HG03135 (cell line): ENCODE results near the gene GH1.
"Not testable (repeated sequence)": the region's sequence is repeated elsewhere in the genome, so short reads cannot be mapped to it uniquely, and the experiment has no call there.

Source experiments
- ATAC-seq: cut with Tn5 transposase; IDR thresholded peaks from one replicate; pipeline ENCODE4 v1.9.1; 2021; ENCODE audit warnings: mild to moderate bottlenecking, moderate library complexity; ENCODE audit not compliant: unreplicated experiment

The GH1 gene

GRCh38 chr17:63898899-63899798 lies 19.5 kb downstream of the GH1 start:
- ATAC-seq: not testable (repeated sequence)

- ATAC-seq: not testable (repeated sequence)
These were observed 21.9 kb downstream of the GH1 start, which contains the start of gene CSH1 for GRCh38 chr17:63896524-63897354. CSH1 (minus strand) TSS chr17:63896574; CDS start chr17:63896511, 63 bp downstream.

GRCh38 chr17:63894821-63895220 lies 23.8 kb downstream of the GH1 start:
- ATAC-seq: not testable (repeated sequence)

- not testable (repeated sequence) for ATAC-seq
These were observed 24.6 kb downstream of the GH1 start for GRCh38 chr17:63894021-63894420.

GRCh38 chr17:63892316-63893037 lies 26.2 kb downstream of the GH1 start:
- ATAC-seq: not testable (repeated sequence)

GRCh38 chr17:63889026-63889848 lies 29.4 kb downstream of the GH1 start:
- not testable (repeated sequence) for ATAC-seq

- not testable (repeated sequence) for ATAC-seq
These were observed 33.5 kb downstream of the GH1 start for GRCh38 chr17:63885119-63885518.

- ATAC-seq: not testable (repeated sequence)
These were observed 36.0 kb downstream of the GH1 start for GRCh38 chr17:63882626-63883126.

GRCh38 chr17:63881935-63882601 lies 36.6 kb downstream of the GH1 start, which contains the start of gene GH2:
GH2 (minus strand) TSS chr17:63881944; CDS start chr17:63881801, 143 bp downstream.
- no peak for ATAC-seq

- not testable (repeated sequence) for ATAC-seq
These were observed 37.3 kb downstream of the GH1 start for GRCh38 chr17:63881337-63881736.

- ATAC-seq: no peak
These were observed 37.9 kb downstream of the GH1 start for GRCh38 chr17:63880706-63881105.

- ATAC-seq: not testable (repeated sequence)
These were observed 40.2 kb downstream of the GH1 start for GRCh38 chr17:63878413-63878812.

- not testable (repeated sequence) for ATAC-seq
These were observed 43.9 kb downstream of the GH1 start for GRCh38 chr17:63874693-63875092.

GRCh38 chr17:63874061-63874626 lies 44.5 kb downstream of the GH1 start:
- ATAC-seq: not testable (repeated sequence)

- ATAC-seq: not testable (repeated sequence)
These were observed 45.1 kb downstream of the GH1 start, which contains the start of gene CSH2 for GRCh38 chr17:63873577-63873976. CSH2 (minus strand) TSS chr17:63873677; CDS start chr17:63873614, 63 bp downstream.

- ATAC-seq: not testable (repeated sequence)
These were observed 46.8 kb downstream of the GH1 start for GRCh38 chr17:63871646-63872365.

- not testable (repeated sequence) for ATAC-seq
These were observed 48.4 kb downstream of the GH1 start for GRCh38 chr17:63870292-63870665.
